Adrenal gland (tissue), 5 donors: Measurements from ENCODE around the gene ARHGAP22.

Source experiments
- CTCF ChIP-seq, 6 experiments: fragments of 450-650 bp in 4 of 6; fragments of 200-600 bp in 2 of 6; sonication (generic) in 1 of 6; IDR thresholded peaks; 1 replicate in 5 of 6; 2 replicates in 1 of 6; pipeline versions ENCODE4 v1.5.1 to v1.8.0; 2016 to 2021; ENCODE audit warnings: antibody characterized with exemption in 6 of 6, mild to moderate bottlenecking in 2 of 6, moderate library complexity in 1 of 6
- POLR2A ChIP-seq, 2 donors: fragments of 450-650 bp; IDR thresholded peaks; one replicate each; pipeline ENCODE4 v1.6.1; 2017; ENCODE audit warnings: antibody characterized with exemption in 2 of 2, mild to moderate bottlenecking in 2 of 2, moderate library complexity in 1 of 2
- donor health status: DM: no; HTN: no; CAD: no.

GRCh38 chr10:48529331-48529730, 75.5 kb downstream of the ARHGAP22 start:
- TF ChIP-seq CTCF (IDR thresholded peaks at IDR 0.05) (no peak), POLR2A (IDR thresholded peaks at IDR 0.05) (no peak)
